Measurements from ENCODE around the gene USO1.
"Not testable (repeated sequence)": the region's sequence is repeated elsewhere in the genome, so short reads cannot be mapped to it uniquely, and the experiment has no call there.

The USO1 gene

GRCh38 chr4:75800972-75801371 lies 76.6 kb downstream of the USO1 start:
- no peak overlapping the region for H2BK120ac ChIP-seq (ENCODE audit: low read depth, low read length)
- H3K56ac ChIP-seq (ENCODE audit: low read length) = no peak overlapping the region
- no peak for DNase-seq
- H3K23ac ChIP-seq (ENCODE audit: low read length) = no peak overlapping the region
- no peak overlapping the region for H4K8ac ChIP-seq (ENCODE audit: low read depth, low read length)
- H3K27ac ChIP-seq (ENCODE audit: low read depth, low read length) = no peak overlapping the region
- WGBS (ENCODE audit: extremely low coverage, insufficient coverage, low lambda C conversion rate) = no CpG with 5 or more reads among the region's 1 CpG
- H3K18ac ChIP-seq (ENCODE audit: low read length) = no peak overlapping the region
- no peak overlapping the region for H2BK15ac ChIP-seq (replicated peaks; ENCODE audit: low read depth)
- H2BK5ac ChIP-seq (ENCODE audit: low read length) = no peak overlapping the region
- H3K36me3 ChIP-seq (ENCODE audit: control insufficient read depth, insufficient read depth, low read length) = no peaks in the 10 kb centered on the region
- no peak overlapping the region for H3K9ac ChIP-seq (ENCODE audit: low read length)
- H3K27me3 ChIP-seq (ENCODE audit: insufficient read depth, low read length, poor library complexity) = no peaks in the 10 kb centered on the region
- no peak overlapping the region for H4K5ac ChIP-seq (ENCODE audit: low read length)
- no peaks in the 10 kb centered on the region for H3K79me1 ChIP-seq (ENCODE audit: low read length)
- no peaks in the 10 kb centered on the region for H3K4me1 ChIP-seq (ENCODE audit: control insufficient read depth, low read depth, low read length)
- H2AK5ac ChIP-seq (ENCODE audit: low read length) = no peak overlapping the region
- no peak overlapping the region for H3K4me3 ChIP-seq (ENCODE audit: low read length)
- H3K79me2 ChIP-seq (ENCODE audit: control insufficient read depth, insufficient read depth, low read length) = no peaks in the 10 kb centered on the region
- H3K4ac ChIP-seq (ENCODE audit: low read depth, low read length) = no peak overlapping the region
- H3K4me2 ChIP-seq (ENCODE audit: low read length) = no peak overlapping the region

- WGBS (ENCODE audit: extremely low coverage, insufficient coverage, low lambda C conversion rate) = no CpG with 5 or more reads among the region's 8 CpGs
- not testable (repeated sequence) for H4K5ac ChIP-seq (ENCODE audit: low read length); H3K9ac ChIP-seq (ENCODE audit: low read length); H3K18ac ChIP-seq (ENCODE audit: low read length); H3K4me2 ChIP-seq (ENCODE audit: low read length); H3K56ac ChIP-seq (ENCODE audit: low read length); H3K4me3 ChIP-seq (ENCODE audit: low read length); DNase-seq; H3K27me3 ChIP-seq (ENCODE audit: insufficient read depth, low read length, poor library complexity); H3K36me3 ChIP-seq (ENCODE audit: control insufficient read depth, insufficient read depth, low read length); H2AK5ac ChIP-seq (ENCODE audit: low read length); H2BK5ac ChIP-seq (ENCODE audit: low read length); H2BK15ac ChIP-seq (replicated peaks; ENCODE audit: low read depth); H3K27ac ChIP-seq (ENCODE audit: low read depth, low read length); H2BK120ac ChIP-seq (ENCODE audit: low read depth, low read length); H3K4ac ChIP-seq (ENCODE audit: low read depth, low read length); H3K79me2 ChIP-seq (ENCODE audit: control insufficient read depth, insufficient read depth, low read length); H3K79me1 ChIP-seq (ENCODE audit: low read length); H4K8ac ChIP-seq (ENCODE audit: low read depth, low read length); H3K4me1 ChIP-seq (ENCODE audit: control insufficient read depth, low read depth, low read length); H3K23ac ChIP-seq (ENCODE audit: low read length)
Measured at GRCh38 chr4:75806035-75806434, 81.7 kb downstream of the USO1 start.

- Histone ChIP-seq H3K18ac (ENCODE audit: low read length) (no peak overlapping the region), H3K79me1 (ENCODE audit: low read length) (no peaks in the 10 kb centered on the region), H3K27ac (ENCODE audit: low read depth, low read length) (no peak overlapping the region), H3K9ac (ENCODE audit: low read length) (no peak overlapping the region), H3K23ac (ENCODE audit: low read length) (no peak overlapping the region), H2AK5ac (ENCODE audit: low read length) (no peak overlapping the region), H3K4ac (ENCODE audit: low read depth, low read length) (no peak overlapping the region), H2BK15ac (replicated peaks; ENCODE audit: low read depth) (no peak overlapping the region), H3K56ac (ENCODE audit: low read length) (no peak overlapping the region), H3K4me3 (ENCODE audit: low read length) (no peak overlapping the region), H2BK120ac (ENCODE audit: low read depth, low read length) (no peak overlapping the region), H3K79me2 (ENCODE audit: control insufficient read depth, insufficient read depth, low read length) (no peaks in the 10 kb centered on the region), H2BK5ac (ENCODE audit: low read length) (no peak overlapping the region), H3K4me2 (ENCODE audit: low read length) (no peak overlapping the region), H3K4me1 (ENCODE audit: control insufficient read depth, low read depth, low read length) (no peaks in the 10 kb centered on the region), H4K8ac (ENCODE audit: low read depth, low read length) (no peak overlapping the region), H3K36me3 (ENCODE audit: control insufficient read depth, insufficient read depth, low read length) (no peaks in the 10 kb centered on the region), H3K27me3 (ENCODE audit: insufficient read depth, low read length, poor library complexity) (no peaks in the 10 kb centered on the region), H4K5ac (ENCODE audit: low read length) (no peak overlapping the region)
- WGBS (ENCODE audit: extremely low coverage, insufficient coverage, low lambda C conversion rate) = no CpG with 5 or more reads among the region's 2 CpGs
- no peak for DNase-seq
Measured at GRCh38 chr4:75817901-75818300, 93.5 kb downstream of the USO1 start.

GRCh38 chr4:75819121-75819520 lies 94.7 kb downstream of the USO1 start:
- WGBS (ENCODE audit: extremely low coverage, insufficient coverage, low lambda C conversion rate) = no CpG with 5 or more reads among the region's 4 CpGs
- no peak overlapping the region for H3K4me2 ChIP-seq (ENCODE audit: low read length)
- H3K36me3 ChIP-seq (ENCODE audit: control insufficient read depth, insufficient read depth, low read length) = no peaks in the 10 kb centered on the region
- H4K8ac ChIP-seq (ENCODE audit: low read depth, low read length) = no peak overlapping the region
- H2BK5ac ChIP-seq (ENCODE audit: low read length) = no peak overlapping the region
- H3K18ac ChIP-seq (ENCODE audit: low read length) = no peak overlapping the region
- H3K23ac ChIP-seq (ENCODE audit: low read length) = no peak overlapping the region
- H3K4me1 ChIP-seq (ENCODE audit: control insufficient read depth, low read depth, low read length) = no peaks in the 10 kb centered on the region
- H2AK5ac ChIP-seq (ENCODE audit: low read length) = no peak overlapping the region
- no peaks in the 10 kb centered on the region for H3K27me3 ChIP-seq (ENCODE audit: insufficient read depth, low read length, poor library complexity)
- no peaks in the 10 kb centered on the region for H3K79me2 ChIP-seq (ENCODE audit: control insufficient read depth, insufficient read depth, low read length)
- H3K79me1 ChIP-seq (ENCODE audit: low read length) = no peaks in the 10 kb centered on the region
- no peak overlapping the region for H3K9ac ChIP-seq (ENCODE audit: low read length)
- no peak overlapping the region for H2BK120ac ChIP-seq (ENCODE audit: low read depth, low read length)
- H3K4ac ChIP-seq (ENCODE audit: low read depth, low read length) = no peak overlapping the region
- H4K5ac ChIP-seq (ENCODE audit: low read length) = no peak overlapping the region
- H2BK15ac ChIP-seq (replicated peaks; ENCODE audit: low read depth) = no peak overlapping the region
- no peak for DNase-seq
- no peak overlapping the region for H3K4me3 ChIP-seq (ENCODE audit: low read length)
- no peak overlapping the region for H3K56ac ChIP-seq (ENCODE audit: low read length)
- no peak overlapping the region for H3K27ac ChIP-seq (ENCODE audit: low read depth, low read length)

GRCh38 chr4:75820197-75820596 lies 95.8 kb downstream of the USO1 start:
- Histone ChIP-seq H3K4me3 (ENCODE audit: low read length) (no peak overlapping the region), H3K56ac (ENCODE audit: low read length) (no peak overlapping the region), H3K4me1 (ENCODE audit: control insufficient read depth, low read depth, low read length) (no peaks in the 10 kb centered on the region), H2BK120ac (ENCODE audit: low read depth, low read length) (no peak overlapping the region), H3K79me2 (ENCODE audit: control insufficient read depth, insufficient read depth, low read length) (no peaks in the 10 kb centered on the region), H3K36me3 (ENCODE audit: control insufficient read depth, insufficient read depth, low read length) (no peaks in the 10 kb centered on the region), H2BK15ac (replicated peaks; ENCODE audit: low read depth) (no peak overlapping the region), H4K5ac (ENCODE audit: low read length) (no peak overlapping the region), H3K9ac (ENCODE audit: low read length) (no peak overlapping the region), H3K18ac (ENCODE audit: low read length) (no peak overlapping the region), H3K4ac (ENCODE audit: low read depth, low read length) (no peak overlapping the region), H3K23ac (ENCODE audit: low read length) (no peak overlapping the region), H2BK5ac (ENCODE audit: low read length) (no peak overlapping the region), H3K27me3 (ENCODE audit: insufficient read depth, low read length, poor library complexity) (no peaks in the 10 kb centered on the region), H3K27ac (ENCODE audit: low read depth, low read length) (no peak overlapping the region), H3K4me2 (ENCODE audit: low read length) (no peak overlapping the region), H4K8ac (ENCODE audit: low read depth, low read length) (no peak overlapping the region), H2AK5ac (ENCODE audit: low read length) (no peak overlapping the region), H3K79me1 (ENCODE audit: low read length) (no peaks in the 10 kb centered on the region)
- no peak for DNase-seq
- WGBS (ENCODE audit: extremely low coverage, insufficient coverage, low lambda C conversion rate) = no CpG with 5 or more reads among the region's 2 CpGs

GRCh38 chr4:75820676-75821075 lies 96.3 kb downstream of the USO1 start:
- H4K5ac ChIP-seq (ENCODE audit: low read length) = no peak overlapping the region
- no peaks in the 10 kb centered on the region for H3K27me3 ChIP-seq (ENCODE audit: insufficient read depth, low read length, poor library complexity)
- H2BK5ac ChIP-seq (ENCODE audit: low read length) = no peak overlapping the region
- no peak overlapping the region for H3K18ac ChIP-seq (ENCODE audit: low read length)
- H3K4me1 ChIP-seq (ENCODE audit: control insufficient read depth, low read depth, low read length) = no peaks in the 10 kb centered on the region
- no peak overlapping the region for H3K4ac ChIP-seq (ENCODE audit: low read depth, low read length)
- H3K27ac ChIP-seq (ENCODE audit: low read depth, low read length) = no peak overlapping the region
- no peaks in the 10 kb centered on the region for H3K79me1 ChIP-seq (ENCODE audit: low read length)
- H2BK15ac ChIP-seq (replicated peaks; ENCODE audit: low read depth) = no peak overlapping the region
- no peak overlapping the region for H3K23ac ChIP-seq (ENCODE audit: low read length)
- no peaks in the 10 kb centered on the region for H3K79me2 ChIP-seq (ENCODE audit: control insufficient read depth, insufficient read depth, low read length)
- H3K4me2 ChIP-seq (ENCODE audit: low read length) = no peak overlapping the region
- no CpG with 5 or more reads among the region's 3 CpGs for WGBS (ENCODE audit: extremely low coverage, insufficient coverage, low lambda C conversion rate)
- no peaks in the 10 kb centered on the region for H3K36me3 ChIP-seq (ENCODE audit: control insufficient read depth, insufficient read depth, low read length)
- no peak for DNase-seq
- no peak overlapping the region for H3K9ac ChIP-seq (ENCODE audit: low read length)
- no peak overlapping the region for H3K4me3 ChIP-seq (ENCODE audit: low read length)
- H2BK120ac ChIP-seq (ENCODE audit: low read depth, low read length) = no peak overlapping the region
- no peak overlapping the region for H3K56ac ChIP-seq (ENCODE audit: low read length)
- H4K8ac ChIP-seq (ENCODE audit: low read depth, low read length) = no peak overlapping the region
- H2AK5ac ChIP-seq (ENCODE audit: low read length) = no peak overlapping the region
